HG02943 (cell line): Measurements from ENCODE around the gene MEGF6.

Experiments
- ATAC-seq: cut with Tn5 transposase; IDR thresholded peaks from one replicate; pipeline ENCODE4 v1.9.1; 2021; ENCODE audit warnings: mild to moderate bottlenecking, low read depth, moderate library complexity; ENCODE audit not compliant: unreplicated experiment

The MEGF6 gene

GRCh38 chr1:3527774-3528173, 83.5 kb downstream of the MEGF6 start:
- ATAC-seq, result no peak

GRCh38 chr1:3525551-3526482, 85.5 kb downstream of the MEGF6 start:
- no peak for ATAC-seq

GRCh38 chr1:3524556-3525203, 86.6 kb downstream of the MEGF6 start:
- no peak for ATAC-seq

- ATAC-seq, result no peak
Measured at GRCh38 chr1:3523980-3524379, 87.3 kb downstream of the MEGF6 start.

GRCh38 chr1:3522564-3523265, 88.6 kb downstream of the MEGF6 start:
- no peak for ATAC-seq

GRCh38 chr1:3522112-3522511, 89.2 kb downstream of the MEGF6 start:
- no peak for ATAC-seq

GRCh38 chr1:3521426-3521825, 89.9 kb downstream of the MEGF6 start:
- no peak for ATAC-seq

GRCh38 chr1:3520419-3521378, 90.6 kb downstream of the MEGF6 start:
- ATAC-seq, result no peak

- no peak for ATAC-seq
Measured at GRCh38 chr1:3519301-3519885, 91.9 kb downstream of the MEGF6 start.

- ATAC-seq, result no peak
Measured at GRCh38 chr1:3518756-3519155, 92.6 kb downstream of the MEGF6 start.

GRCh38 chr1:3518256-3518655, 93.1 kb downstream of the MEGF6 start:
- no peak for ATAC-seq

- ATAC-seq, result no peak
Measured at GRCh38 chr1:3516911-3517675, 94.2 kb downstream of the MEGF6 start.

GRCh38 chr1:3516481-3516869, 94.8 kb downstream of the MEGF6 start:
- ATAC-seq, result no peak

- ATAC-seq, result no peak
Measured at GRCh38 chr1:3515774-3516480, 95.4 kb downstream of the MEGF6 start.

- no peak for ATAC-seq
Measured at GRCh38 chr1:3515272-3515671, 96.0 kb downstream of the MEGF6 start.

- ATAC-seq, result no peak
Measured at GRCh38 chr1:3514404-3514803, 96.9 kb downstream of the MEGF6 start.

- ATAC-seq, result no peak
Measured at GRCh38 chr1:3511856-3512255, 99.5 kb downstream of the MEGF6 start.

GRCh38 chr1:3511306-3511705, 100.0 kb downstream of the MEGF6 start:
- no peak for ATAC-seq

GRCh38 chr1:3510956-3511250, 100.4 kb downstream of the MEGF6 start:
- no peak for ATAC-seq
